ENCODE results near the gene AGXT2. TPM values are rescaled to one million over a fixed set of nuclear protein-coding genes. Genes with fewer than 3 reads are reported as not detected.
A peak's percentile ranks its signal among the peaks of the same experiment; 100 is the strongest.

Gene AGXT2
- not detected for polyA plus RNA-seq (2013, experiment 1 of 2; ENCODE audit: insufficient read length)
- polyA plus RNA-seq (2013, experiment 2 of 2; ENCODE audit: insufficient read length), result 0.33 TPM

DNA sequence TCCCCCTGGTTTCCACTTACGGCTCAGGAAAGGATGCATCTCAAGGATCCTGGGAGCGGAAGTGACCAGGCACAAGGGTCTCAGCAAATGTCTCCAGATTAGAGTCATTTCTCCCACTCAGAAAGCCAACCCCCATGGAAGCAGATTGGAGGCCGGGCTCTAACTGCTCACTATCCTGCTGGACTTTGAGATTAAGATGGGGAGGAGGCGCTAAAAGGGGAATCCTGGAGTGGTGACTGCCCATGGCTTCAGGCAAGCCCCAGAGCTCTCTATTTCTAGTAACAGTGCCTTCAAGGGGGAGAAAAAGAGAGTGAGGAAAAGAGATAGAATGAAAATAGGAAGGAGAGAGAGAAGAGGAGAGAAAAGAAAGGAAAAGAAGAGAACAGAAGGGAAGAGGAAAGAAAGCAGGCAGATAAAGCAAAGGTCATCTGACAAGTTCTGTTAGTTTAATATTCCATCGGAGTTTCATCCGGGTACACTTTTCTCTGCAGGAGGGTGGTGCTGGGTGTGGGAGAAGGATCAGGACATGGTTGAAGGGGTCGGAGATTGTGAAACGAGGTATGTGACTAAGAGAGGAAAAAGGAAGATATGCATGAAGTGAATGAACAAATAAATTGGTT is at the start of gene AGXT2:
Gene AGXT2 (minus strand): TSS at position 165 of the 620 bp plus-strand sequence. CDS start 57 bp downstream, at position 108.
- DNase-seq, result no peak

DNA sequence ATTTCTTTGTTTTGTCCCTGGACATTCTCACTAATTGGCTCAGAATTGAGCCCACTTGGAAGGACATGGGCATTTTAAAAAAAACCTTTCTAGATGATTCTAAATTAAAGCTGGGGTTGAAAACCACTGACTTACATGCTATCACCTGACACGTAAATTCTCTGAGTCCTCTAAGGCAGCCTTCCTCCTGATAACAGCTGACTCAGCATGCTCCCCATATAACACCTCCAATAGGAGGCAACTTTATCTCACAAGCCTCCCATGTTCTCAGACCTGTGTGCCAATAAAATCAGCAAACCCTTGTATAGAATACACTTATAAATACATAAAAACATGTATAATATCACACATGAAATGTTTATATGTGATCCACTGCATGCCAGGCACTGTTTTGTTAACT is 49.2 kb upstream of the AGXT2 start:
- no peak for DNase-seq

DNA sequence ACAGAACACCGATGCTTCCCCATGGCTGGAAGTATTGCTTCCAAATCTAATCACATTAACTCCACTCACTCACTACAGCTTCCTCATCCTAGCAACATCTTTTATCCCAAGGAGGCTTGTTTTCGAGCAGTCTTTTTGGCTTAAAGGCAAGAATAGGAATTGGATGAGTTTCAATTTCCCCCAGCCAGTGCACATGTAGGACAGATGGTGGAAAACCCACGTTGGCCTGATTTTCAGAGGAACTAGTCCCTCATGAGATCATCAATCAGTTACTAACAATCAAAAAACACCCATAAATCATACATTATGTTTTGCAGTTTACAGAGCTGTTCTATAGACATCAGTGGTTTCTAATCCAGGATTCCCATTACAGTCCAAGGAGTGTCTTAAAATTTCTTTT is 48.5 kb upstream of the AGXT2 start:
- DNase-seq, result no peak

DNA sequence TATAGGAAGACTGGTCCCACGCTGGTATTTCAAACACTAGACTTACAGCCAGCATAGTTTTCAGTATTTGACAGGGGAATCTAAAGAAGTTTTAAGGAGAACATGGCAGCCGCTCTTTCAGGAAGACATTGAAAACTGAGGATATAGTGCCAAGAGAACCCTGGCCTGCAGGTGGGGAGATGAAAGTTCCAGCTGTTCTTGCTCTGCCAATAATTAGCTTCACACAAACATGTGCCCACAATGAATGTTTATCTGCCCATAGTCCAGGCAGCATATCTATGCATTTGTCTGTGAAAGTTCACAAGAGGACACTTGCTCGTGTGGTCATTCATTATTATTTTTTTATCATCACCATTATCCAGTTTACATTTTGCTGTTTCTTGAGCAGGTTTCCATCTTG is 47.6 kb upstream of the AGXT2 start:
- no peak for DNase-seq

GRCh38 chr5:35094948-35095347 is 47.2 kb upstream of the AGXT2 start:
- DNase-seq, result no peak

DNA sequence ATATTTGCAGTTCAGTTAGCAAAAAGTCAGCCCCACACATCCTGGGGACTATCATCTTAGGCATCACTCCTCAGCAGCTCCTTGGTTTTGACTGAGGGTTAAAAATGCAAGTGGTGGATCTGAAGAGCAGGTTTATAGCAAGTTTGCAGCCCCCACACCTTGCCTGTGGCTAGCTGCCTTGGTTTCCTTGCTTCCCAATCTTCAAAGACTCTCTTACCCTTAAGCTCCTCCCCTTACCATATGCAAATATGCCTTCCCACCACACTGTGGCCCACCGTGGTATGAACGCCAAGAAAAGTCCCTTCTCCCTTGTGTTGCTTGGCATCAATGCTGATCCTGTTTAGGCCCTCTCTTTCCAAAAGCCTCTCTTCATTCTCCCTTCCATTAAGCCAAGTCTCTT is 45.0 kb upstream of the AGXT2 start:
- no peak for DNase-seq

DNA sequence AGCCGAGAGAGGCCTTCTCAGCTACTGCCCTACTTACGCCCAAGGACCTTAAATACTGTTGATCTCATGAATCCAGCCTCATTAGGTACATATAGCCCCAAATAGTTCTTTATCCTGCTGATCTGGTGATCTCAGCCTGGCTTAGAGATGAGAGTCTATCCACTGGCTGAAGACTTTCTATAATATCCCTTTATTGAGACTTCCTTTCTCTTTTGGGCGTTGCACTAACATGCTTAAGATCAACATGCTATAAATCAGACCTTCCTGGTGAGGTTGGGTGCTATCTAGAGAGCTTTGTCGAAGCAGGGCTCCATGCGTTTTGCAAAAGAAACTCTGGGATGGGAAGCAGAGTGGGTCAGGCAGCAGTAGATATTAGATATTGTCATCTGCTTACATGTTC is 44.0 kb upstream of the AGXT2 start:
- no peak for DNase-seq

- peak; percentile 70 for DNase-seq
These were observed 41.9 kb upstream of the AGXT2 start for GRCh38 chr5:35089334-35090314.

DNA sequence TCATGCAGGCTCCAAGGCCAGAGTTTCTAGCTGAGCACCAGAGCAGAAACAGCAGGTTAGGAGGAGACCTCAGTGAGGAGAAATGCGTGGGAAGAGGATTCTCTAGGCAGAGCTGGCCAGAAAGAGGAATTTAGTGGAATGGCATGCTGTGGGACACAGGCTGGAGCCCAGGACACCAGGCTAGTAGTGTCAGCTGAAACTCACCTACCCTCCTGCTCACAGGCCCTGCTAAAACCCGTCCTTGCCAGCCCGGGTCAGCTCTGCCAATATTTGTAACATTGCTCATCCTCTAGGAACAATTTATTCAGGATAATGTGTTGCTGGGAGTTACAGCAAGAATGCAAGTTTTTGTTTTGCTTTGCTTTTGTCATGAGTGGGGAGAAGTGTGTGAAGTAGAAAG is 40.2 kb upstream of the AGXT2 start:
- DNase-seq, result peak; percentile 29

DNA sequence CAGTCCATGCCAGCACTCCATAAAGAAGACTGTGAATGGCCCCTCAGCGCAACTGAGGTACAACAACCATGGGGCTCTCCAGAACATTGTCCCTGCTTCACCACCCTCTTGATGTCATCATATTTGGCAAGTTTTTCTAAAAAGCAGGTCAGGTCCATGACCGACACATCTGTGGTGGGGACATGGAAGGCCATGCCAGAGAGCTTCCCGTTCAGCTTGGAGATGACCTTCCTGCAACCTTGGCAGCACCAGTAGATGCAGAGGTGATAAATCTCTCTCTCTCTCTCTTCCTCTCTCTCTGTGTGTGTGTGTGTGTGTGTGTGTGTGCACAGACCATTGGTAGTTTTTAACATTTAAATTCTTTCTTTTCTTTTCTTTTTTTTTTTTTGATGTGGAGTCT is 35.4 kb upstream of the AGXT2 start:
- no peak for DNase-seq

GRCh38 chr5:35082530-35082929 is 34.8 kb upstream of the AGXT2 start:
- no peak for DNase-seq

GRCh38 chr5:35081134-35081533 is 33.4 kb upstream of the AGXT2 start:
- no peak for DNase-seq

DNA sequence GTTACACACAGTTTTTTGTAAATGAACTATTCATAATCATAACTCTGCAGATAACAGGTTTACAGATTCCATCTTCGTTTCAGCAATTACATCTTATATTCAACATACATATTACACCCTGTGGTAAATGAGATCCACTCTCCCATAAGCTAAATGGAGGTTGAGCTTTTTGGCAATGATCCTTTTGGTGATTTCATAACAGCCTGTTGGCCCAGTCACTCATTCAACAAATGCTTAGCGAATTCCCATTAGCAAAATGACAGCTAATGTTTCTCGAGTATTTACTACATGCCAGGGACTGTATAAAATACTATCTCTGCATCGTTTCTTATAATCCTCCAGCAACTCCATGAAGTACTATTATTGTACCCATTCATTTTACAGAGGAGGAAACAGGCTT is 25.4 kb upstream of the AGXT2 start:
- DNase-seq, result no peak

- no peak for DNase-seq
These were observed 21.4 kb upstream of the AGXT2 start for GRCh38 chr5:35069188-35069587.

DNA sequence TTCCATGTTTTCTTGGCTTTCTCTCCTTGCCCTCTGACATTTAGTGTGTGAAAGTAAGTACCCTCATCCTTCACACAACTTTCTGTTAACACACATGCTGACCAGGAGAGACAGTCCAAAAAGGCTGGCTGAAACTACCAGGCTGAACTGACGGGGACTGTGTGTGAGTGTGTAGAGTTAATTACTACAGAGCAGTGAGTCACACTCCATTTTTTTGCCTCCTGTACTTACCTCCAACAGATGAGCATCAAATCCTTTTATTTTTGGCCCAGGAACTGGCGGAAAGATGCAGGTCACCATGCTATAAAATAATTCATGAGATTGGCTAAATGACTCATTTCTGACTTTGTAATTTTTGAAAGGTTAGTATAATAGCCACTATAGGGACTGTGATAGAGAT is 20.2 kb upstream of the AGXT2 start:
- DNase-seq, result no peak

DNA sequence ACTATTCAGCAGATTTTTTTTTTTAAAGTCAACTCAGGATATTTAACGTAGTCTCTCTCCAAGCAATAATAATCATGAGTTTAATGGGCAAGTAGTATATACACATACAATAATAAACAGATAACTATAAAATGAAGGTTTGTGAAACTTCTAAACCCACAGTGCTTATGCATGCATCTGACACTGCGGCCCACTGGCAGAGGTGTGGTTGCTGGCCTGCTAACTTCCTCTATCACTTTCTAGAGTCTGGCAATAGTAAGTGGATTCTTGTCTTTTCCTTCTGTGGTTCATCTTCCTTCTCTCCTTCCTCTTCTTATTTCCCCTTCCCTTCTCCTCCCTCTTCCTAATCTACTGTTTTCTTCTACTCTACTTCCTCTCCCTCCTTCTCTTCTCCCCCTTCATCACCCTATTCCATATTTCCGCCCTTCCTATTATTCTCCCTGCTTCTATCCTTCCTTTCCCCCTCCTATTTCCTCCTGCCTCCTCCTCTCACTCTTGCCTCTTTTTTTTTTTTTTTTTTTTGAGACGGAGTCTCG is 18.6 kb upstream of the AGXT2 start:
- no peak for DNase-seq

DNA sequence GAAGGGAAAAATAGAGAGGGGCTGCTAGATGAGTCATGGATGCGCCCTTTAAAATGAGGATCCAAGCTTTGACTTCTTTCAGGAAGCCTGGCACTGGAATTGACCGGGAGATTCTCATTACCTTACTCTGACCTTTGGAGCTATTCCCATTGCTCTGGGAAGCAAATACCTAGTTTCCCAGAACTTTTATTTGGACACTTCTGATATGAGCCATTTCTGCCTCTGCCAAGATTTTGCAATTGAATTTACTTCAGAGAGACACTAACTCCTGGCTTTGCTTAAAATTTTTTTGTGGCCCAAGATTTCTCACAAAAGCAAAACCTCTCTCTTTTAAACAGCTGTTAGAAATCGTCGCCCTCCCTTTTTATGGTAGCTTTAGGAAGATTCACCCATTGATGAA is 15.7 kb upstream of the AGXT2 start:
- no peak for DNase-seq

GRCh38 chr5:35061211-35061770 is 13.5 kb upstream of the AGXT2 start:
- no peak for DNase-seq

DNA sequence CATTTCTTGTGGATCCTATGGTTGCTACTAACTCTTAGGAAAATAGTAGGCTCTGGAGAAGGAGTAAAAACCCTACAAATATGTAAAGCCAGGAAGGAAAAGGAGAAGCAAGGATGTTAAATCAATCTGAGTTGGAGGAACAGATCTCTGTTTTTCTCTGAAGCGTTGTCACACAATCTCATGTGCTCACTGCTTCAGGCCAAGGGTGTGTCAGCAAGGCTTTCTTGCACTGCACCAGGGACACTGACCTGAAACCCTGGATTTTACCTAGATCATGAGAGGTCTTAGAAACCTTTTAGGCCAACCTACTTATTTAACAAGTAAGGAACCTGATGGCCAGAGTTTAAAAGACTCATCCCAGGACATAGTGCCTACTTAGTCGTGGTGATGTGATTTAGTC is 12.5 kb upstream of the AGXT2 start:
- no peak for DNase-seq

DNA sequence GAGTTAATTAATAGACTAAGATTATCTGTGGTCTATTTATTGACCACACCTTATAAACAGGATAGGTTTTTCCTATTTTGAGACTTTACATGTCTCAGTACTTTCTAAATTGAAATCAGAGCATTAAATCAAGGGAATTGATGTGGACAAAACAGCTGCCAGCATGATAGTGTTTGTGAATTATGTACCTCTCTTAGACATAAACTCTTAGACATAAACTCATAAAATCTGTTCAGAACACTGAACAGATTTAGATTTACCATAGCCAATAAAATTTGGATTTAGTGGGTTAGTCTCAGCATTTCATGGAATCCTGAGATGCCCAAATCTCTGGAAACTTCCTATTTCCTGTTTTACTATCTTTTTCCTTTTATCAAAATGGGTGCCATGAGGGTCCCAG is 11.5 kb upstream of the AGXT2 start:
- DNase-seq, result no peak

DNA sequence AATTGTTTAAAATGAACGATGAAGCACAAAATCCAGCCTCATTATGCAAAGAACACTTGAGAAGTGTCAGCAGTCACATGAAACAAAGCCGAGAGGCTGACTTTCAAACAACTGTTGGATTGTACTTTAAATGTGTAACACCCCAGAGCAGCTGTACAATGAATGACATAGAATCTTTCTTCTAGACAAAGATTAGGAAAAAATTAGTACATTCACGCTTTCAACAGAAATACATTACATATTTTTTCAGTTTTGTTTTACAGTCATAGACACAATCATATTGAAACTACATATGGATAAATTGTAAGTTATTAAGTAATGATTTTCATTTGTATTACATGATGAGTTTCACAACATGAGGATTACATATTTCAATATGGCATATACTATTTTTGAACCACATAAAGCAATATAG is 10.6 kb upstream of the AGXT2 start:
- DNase-seq, result no peak

DNA sequence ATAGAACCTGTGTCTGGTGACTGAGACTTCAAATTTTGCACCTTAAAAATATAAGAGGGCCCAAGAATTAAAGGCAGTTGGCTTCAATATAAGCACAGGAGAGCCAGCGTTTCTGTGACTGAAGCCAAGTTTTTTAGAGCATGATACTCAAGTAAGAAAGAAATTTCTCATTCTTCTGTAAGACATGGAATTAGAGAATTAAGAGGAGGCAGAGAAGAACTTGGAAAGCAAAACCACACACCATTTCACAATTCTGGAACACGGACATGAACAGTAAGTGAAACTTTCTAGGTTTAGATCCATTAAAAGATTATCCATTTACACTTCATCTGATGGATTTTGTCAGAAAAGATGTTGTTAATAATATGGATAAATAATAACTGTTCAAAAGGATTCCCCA is 8.9 kb upstream of the AGXT2 start:
- no peak for DNase-seq

DNA sequence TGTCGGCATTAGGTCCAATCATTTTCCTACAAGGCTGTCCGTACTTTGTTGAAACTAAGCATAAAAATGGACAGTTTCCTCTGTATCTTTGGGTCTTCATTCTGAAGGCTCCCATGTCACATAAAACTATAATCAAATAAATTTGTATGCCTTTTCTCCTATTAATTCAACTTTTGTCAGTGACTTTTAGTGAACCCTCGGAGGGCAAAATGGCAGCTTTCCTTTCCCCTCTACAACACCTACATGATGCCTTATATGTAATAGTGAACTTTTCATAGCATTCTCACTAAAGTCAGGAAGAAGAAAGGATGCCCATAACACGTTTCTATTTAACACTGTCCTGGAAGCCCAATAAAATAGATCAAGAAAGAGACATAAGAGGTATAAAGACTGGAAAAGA is 5.1 kb upstream of the AGXT2 start:
- no peak for DNase-seq

Data from fibroblast of skin of scalp (primary cell).